Measurements from ENCODE around the gene SLC41A1. TPM values are rescaled to one million over a fixed set of nuclear protein-coding genes. Genes with fewer than 3 reads are reported as not detected.
A peak's percentile ranks its signal among the peaks of the same experiment; 100 is the strongest.

SLC41A1 gene
- total RNA-seq, 2 donors from 2014 or later: 17.1 to 32.8 TPM

DNA sequence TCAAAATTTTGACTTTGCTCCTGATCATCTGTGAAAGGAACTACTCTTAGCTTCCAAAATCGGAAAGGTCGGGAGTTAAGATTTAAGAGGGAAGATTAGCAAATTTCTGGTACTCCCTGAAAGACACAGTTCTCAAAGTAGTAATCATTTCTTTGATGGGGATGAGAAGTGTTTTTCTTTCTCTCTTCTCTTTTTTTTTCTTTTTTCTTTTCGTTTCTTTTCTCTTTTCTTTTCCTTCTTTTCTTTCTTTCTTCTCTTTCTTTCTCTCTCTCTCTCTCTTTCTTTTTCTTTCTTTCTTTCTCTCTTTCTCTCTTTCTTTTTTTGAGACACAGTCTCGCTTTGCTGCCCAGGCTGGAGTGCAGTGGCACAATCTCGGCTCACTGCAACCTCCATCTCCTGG is 32.7 kb downstream of the SLC41A1 start:
- no peak overlapping the region for H3K27ac ChIP-seq (ENCODE audit: low read depth, low read length)
- H3K9ac ChIP-seq (ENCODE audit: extremely low read depth, low read length, poor library complexity, severe bottlenecking): no peak overlapping the region
- TF ChIP-seq, protein P1, sequence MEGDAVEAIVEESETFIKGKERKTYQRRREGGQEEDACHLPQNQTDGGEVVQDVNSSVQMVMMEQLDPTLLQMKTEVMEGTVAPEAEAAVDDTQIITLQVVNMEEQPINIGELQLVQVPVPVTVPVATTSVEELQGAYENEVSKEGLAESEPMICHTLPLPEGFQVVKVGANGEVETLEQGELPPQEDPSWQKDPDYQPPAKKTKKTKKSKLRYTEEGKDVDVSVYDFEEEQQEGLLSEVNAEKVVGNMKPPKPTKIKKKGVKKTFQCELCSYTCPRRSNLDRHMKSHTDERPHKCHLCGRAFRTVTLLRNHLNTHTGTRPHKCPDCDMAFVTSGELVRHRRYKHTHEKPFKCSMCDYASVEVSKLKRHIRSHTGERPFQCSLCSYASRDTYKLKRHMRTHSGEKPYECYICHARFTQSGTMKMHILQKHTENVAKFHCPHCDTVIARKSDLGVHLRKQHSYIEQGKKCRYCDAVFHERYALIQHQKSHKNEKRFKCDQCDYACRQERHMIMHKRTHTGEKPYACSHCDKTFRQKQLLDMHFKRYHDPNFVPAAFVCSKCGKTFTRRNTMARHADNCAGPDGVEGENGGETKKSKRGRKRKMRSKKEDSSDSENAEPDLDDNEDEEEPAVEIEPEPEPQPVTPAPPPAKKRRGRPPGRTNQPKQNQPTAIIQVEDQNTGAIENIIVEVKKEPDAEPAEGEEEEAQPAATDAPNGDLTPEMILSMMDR (conservative IDR thresholded peaks at IDR 0.05): no peak
- H3K36me3 ChIP-seq (ENCODE audit: control insufficient read depth, insufficient read depth, low read length): no peaks in the 10 kb centered on the region
- Mint-ChIP-seq H3K4me1 (peaks cover 9% of the 10 kb centered on the region), H3K36me3 (ENCODE audit: low read depth) (no peaks in the 10 kb centered on the region), H3K27ac (no peak overlapping the region), H3K9me3 (peaks cover 21% of the 10 kb centered on the region), H3K4me3 (no peak overlapping the region), H3K27me3 (ENCODE audit: insufficient read depth) (peaks cover 29% of the 10 kb centered on the region)
- WGBS, 2 experiments (ENCODE audit: insufficient coverage in 1 of 2, insufficient read length in 1 of 2): 74 to 92% methylated on average over 3 to 5 of the region's 5 CpGs
- peaks cover 12% of the 10 kb centered on the region for H3K9me3 ChIP-seq (ENCODE audit: control insufficient read depth, low read length)
- H3K4me3 ChIP-seq (ENCODE audit: low read length): no peak overlapping the region
- peaks cover 9% of the 10 kb centered on the region for H3K27me3 ChIP-seq (ENCODE audit: control insufficient read depth, insufficient read depth, low read length, poor library complexity, severe bottlenecking)
- no peak for DNase-seq
- H3K4me1 ChIP-seq (ENCODE audit: control insufficient read depth, insufficient read depth, low read length): peaks cover 5% of the 10 kb centered on the region

DNA sequence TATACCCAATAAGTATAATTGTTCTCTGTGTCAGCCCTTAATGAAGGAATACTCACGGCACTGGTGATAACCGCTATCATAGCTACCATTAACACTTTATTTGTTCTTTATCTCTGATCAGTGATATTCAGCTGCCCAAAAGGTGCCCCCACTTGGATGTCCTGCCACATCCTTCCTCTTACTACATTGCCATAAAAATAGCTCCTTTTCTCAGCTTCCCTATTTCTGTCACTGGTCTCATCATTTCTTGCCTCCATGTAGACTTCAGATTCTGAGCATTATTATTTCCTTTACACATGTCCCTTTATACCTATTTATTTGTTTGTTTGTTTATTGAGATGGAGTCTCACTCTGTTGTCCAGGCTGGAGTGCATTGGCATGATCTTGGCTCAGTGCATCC is 35.0 kb downstream of the SLC41A1 start:
- H3K9me3 Mint-ChIP-seq: peaks cover 21% of the 10 kb centered on the region
- H3K9me3 ChIP-seq (ENCODE audit: control insufficient read depth, low read length): peaks cover 12% of the 10 kb centered on the region
- TF ChIP-seq, protein P1 (conservative IDR thresholded peaks at IDR 0.05): no peak
- H3K27ac ChIP-seq (ENCODE audit: low read depth, low read length): no peak overlapping the region
- peaks cover 49% of the 10 kb centered on the region for H3K27me3 Mint-ChIP-seq (ENCODE audit: insufficient read depth)
- no peak overlapping the region for H3K27ac Mint-ChIP-seq
- WGBS, 2 experiments (ENCODE audit: insufficient coverage in 1 of 2, insufficient read length in 1 of 2): 95 to 100% methylated on average over 2 of the region's 2 CpGs
- H3K4me1 ChIP-seq (ENCODE audit: control insufficient read depth, insufficient read depth, low read length): peaks cover under 1% of the 10 kb centered on the region
- no peaks in the 10 kb centered on the region for H3K36me3 ChIP-seq (ENCODE audit: control insufficient read depth, insufficient read depth, low read length)
- no peak overlapping the region for H3K4me3 Mint-ChIP-seq
- no peak for DNase-seq
- no peaks in the 10 kb centered on the region for H3K36me3 Mint-ChIP-seq (ENCODE audit: low read depth)
- peaks cover 30% of the 10 kb centered on the region for H3K27me3 ChIP-seq (ENCODE audit: control insufficient read depth, insufficient read depth, low read length, poor library complexity, severe bottlenecking)
- no peak overlapping the region for H3K9ac ChIP-seq (ENCODE audit: extremely low read depth, low read length, poor library complexity, severe bottlenecking)
- H3K4me1 Mint-ChIP-seq: peaks cover 2% of the 10 kb centered on the region
- no peak overlapping the region for H3K4me3 ChIP-seq (ENCODE audit: low read length)

GRCh38 chr1:205775717-205776056 is 37.3 kb downstream of the SLC41A1 start:
- no peak overlapping the region for H3K9ac ChIP-seq (ENCODE audit: extremely low read depth, low read length, poor library complexity, severe bottlenecking)
- no peaks in the 10 kb centered on the region for H3K36me3 ChIP-seq (ENCODE audit: control insufficient read depth, insufficient read depth, low read length)
- Mint-ChIP-seq H3K4me3 (peak overlapping the region; percentile 73), H3K27me3 (ENCODE audit: insufficient read depth) (peaks cover 49% of the 10 kb centered on the region), H3K4me1 (peaks cover 2% of the 10 kb centered on the region), H3K36me3 (ENCODE audit: low read depth) (no peaks in the 10 kb centered on the region), H3K27ac (no peak overlapping the region), H3K9me3 (peaks cover 21% of the 10 kb centered on the region)
- no peak overlapping the region for H3K27ac ChIP-seq (ENCODE audit: low read depth, low read length)
- peak overlapping the region; percentile 84 for H3K4me3 ChIP-seq (ENCODE audit: low read length)
- TF ChIP-seq, protein P1 (conservative IDR thresholded peaks at IDR 0.05): no peak
- peaks cover 12% of the 10 kb centered on the region for H3K9me3 ChIP-seq (ENCODE audit: control insufficient read depth, low read length)
- no peaks in the 10 kb centered on the region for H3K4me1 ChIP-seq (ENCODE audit: control insufficient read depth, insufficient read depth, low read length)
- DNase-seq: no peak
- H3K27me3 ChIP-seq (ENCODE audit: control insufficient read depth, insufficient read depth, low read length, poor library complexity, severe bottlenecking): peaks cover 36% of the 10 kb centered on the region
